Measurements from ENCODE around the gene OTOG.

The OTOG gene

DNA sequence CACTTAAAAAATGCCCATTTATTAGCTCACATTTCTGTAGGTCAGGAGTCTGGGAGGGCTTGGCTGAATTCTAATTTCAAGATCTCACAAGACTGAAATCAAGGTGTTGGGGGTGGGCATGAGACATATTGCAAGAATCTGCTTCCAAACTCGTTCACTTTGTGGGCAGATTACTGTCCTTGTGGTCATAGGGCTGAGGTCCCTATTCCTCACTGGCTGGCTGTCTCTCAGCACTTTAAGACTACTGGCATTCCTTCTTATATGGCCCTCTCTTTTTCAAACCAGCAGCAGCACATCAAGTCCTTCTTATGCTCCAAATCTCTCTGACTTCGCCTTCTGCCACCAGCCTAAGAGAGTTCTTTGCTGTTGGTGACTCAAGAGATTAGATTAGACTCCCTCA is 144.5 kb downstream of the OTOG start:
- Histone ChIP-seq H3K4me1 (ENCODE audit: insufficient read depth, low read length) (no peaks in the 10 kb centered on the region), H3K9me3 (ENCODE audit: insufficient read depth, low read length, severe bottlenecking) (no peaks in the 10 kb centered on the region), H3K9ac (ENCODE audit: low read depth, low read length) (no peak overlapping the region), H3K27ac (ENCODE audit: low read length) (no peak overlapping the region), H3K79me2 (ENCODE audit: insufficient read depth, low read length) (no peaks in the 10 kb centered on the region), H3K27me3 (ENCODE audit: insufficient read depth, low read length, poor library complexity) (peaks cover 31% of the 10 kb centered on the region), H3K4me2 (ENCODE audit: insufficient read depth, low read length) (no peak overlapping the region), H4K20me1 (ENCODE audit: insufficient read depth, low read length) (peaks cover 3% of the 10 kb centered on the region; the same call in 1 of the 2 replicates), H3K4me3 (ENCODE audit: low read depth in 1 of 2, low read length in 2 of 2) (no peak overlapping the region), H3K36me3 (ENCODE audit: insufficient read depth, low read length) (no peaks in the 10 kb centered on the region), H2AFZ (ENCODE audit: low read depth, low read length) (no peak overlapping the region)
- ATAC-seq (ENCODE audit: insufficient read depth, low read depth) (no peak), DNase-seq (no peak)
- TF ChIP-seq, protein P1, sequence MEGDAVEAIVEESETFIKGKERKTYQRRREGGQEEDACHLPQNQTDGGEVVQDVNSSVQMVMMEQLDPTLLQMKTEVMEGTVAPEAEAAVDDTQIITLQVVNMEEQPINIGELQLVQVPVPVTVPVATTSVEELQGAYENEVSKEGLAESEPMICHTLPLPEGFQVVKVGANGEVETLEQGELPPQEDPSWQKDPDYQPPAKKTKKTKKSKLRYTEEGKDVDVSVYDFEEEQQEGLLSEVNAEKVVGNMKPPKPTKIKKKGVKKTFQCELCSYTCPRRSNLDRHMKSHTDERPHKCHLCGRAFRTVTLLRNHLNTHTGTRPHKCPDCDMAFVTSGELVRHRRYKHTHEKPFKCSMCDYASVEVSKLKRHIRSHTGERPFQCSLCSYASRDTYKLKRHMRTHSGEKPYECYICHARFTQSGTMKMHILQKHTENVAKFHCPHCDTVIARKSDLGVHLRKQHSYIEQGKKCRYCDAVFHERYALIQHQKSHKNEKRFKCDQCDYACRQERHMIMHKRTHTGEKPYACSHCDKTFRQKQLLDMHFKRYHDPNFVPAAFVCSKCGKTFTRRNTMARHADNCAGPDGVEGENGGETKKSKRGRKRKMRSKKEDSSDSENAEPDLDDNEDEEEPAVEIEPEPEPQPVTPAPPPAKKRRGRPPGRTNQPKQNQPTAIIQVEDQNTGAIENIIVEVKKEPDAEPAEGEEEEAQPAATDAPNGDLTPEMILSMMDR (IDR thresholded peaks at IDR 0.05; ENCODE audit: borderline replicate concordance, extremely low read depth, low read length, poor library complexity, severe bottlenecking), result no peak
- no peak for TF ChIP-seq EZH2 (IDR thresholded peaks at IDR 0.05; ENCODE audit: borderline replicate concordance, low read depth, low read length, severe bottlenecking)

DNA sequence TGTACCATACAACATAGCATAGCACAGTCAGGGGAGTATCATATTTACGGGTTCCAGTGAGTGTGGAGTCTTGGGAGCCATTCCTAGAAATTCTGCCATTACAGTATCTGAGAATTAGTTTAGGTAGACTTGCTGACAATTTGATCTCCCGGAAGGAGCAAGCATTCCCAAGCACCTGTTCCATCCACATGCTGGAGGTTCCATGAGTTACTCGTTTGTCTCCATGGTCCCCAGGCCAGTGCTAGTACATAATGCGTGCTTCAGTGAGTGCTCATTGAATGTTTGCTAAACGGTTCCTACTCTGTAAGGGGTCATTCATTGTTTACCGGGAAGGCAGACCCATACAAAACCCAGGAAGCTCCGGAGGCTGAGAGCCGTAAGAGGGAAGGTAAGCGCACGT is 144.9 kb downstream of the OTOG start:
- Histone ChIP-seq H3K9ac (ENCODE audit: low read depth, low read length) (no peak overlapping the region), H2AFZ (ENCODE audit: low read depth, low read length) (no peak overlapping the region), H3K4me3 (ENCODE audit: low read depth in 1 of 2, low read length in 2 of 2) (no peak overlapping the region), H3K36me3 (ENCODE audit: insufficient read depth, low read length) (no peaks in the 10 kb centered on the region), H3K4me2 (ENCODE audit: insufficient read depth, low read length) (no peak overlapping the region), H3K9me3 (ENCODE audit: insufficient read depth, low read length, severe bottlenecking) (no peaks in the 10 kb centered on the region), H3K4me1 (ENCODE audit: insufficient read depth, low read length) (no peaks in the 10 kb centered on the region), H3K27me3 (ENCODE audit: insufficient read depth, low read length, poor library complexity) (peaks cover 30% of the 10 kb centered on the region), H3K27ac (ENCODE audit: low read length) (no peak overlapping the region), H3K79me2 (ENCODE audit: insufficient read depth, low read length) (no peaks in the 10 kb centered on the region), H4K20me1 (ENCODE audit: insufficient read depth, low read length) (peaks cover 3% of the 10 kb centered on the region; the same call in 1 of the 2 replicates)
- TF ChIP-seq, protein P1 (IDR thresholded peaks at IDR 0.05; ENCODE audit: borderline replicate concordance, extremely low read depth, low read length, poor library complexity, severe bottlenecking), result no peak
- TF ChIP-seq EZH2 (IDR thresholded peaks at IDR 0.05; ENCODE audit: borderline replicate concordance, low read depth, low read length, severe bottlenecking), result no peak
- no peak for ATAC-seq (ENCODE audit: insufficient read depth, low read depth)
- DNase-seq, result no peak

DNA sequence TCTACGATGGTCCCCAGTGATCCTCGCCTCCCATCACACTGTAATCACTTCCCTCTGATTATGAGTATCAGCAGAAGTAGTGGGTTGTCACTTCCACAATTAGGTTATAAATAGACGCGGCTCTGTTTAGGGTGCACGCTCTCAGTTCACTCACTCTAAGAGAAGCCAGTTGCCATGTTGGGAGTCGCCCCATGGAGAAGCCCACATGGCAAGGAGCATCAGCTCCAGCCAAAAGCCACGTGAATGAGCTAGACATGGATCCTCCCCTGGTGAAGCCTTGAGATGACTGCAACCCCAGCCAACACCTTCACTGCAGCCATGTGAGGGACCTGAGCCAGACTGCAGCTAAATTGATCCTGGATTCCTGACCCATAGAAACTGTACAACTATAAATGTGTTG is 145.9 kb downstream of the OTOG start:
- Histone ChIP-seq H3K4me1 (ENCODE audit: insufficient read depth, low read length) (no peaks in the 10 kb centered on the region), H3K27ac (ENCODE audit: low read length) (no peak overlapping the region), H4K20me1 (ENCODE audit: insufficient read depth, low read length) (peaks cover 3% of the 10 kb centered on the region; the same call in 1 of the 2 replicates), H3K4me2 (ENCODE audit: insufficient read depth, low read length) (no peak overlapping the region), H2AFZ (ENCODE audit: low read depth, low read length) (no peak overlapping the region), H3K9me3 (ENCODE audit: insufficient read depth, low read length, severe bottlenecking) (no peaks in the 10 kb centered on the region), H3K27me3 (ENCODE audit: insufficient read depth, low read length, poor library complexity) (peaks cover 30% of the 10 kb centered on the region), H3K9ac (ENCODE audit: low read depth, low read length) (no peak overlapping the region), H3K79me2 (ENCODE audit: insufficient read depth, low read length) (no peaks in the 10 kb centered on the region), H3K36me3 (ENCODE audit: insufficient read depth, low read length) (no peaks in the 10 kb centered on the region), H3K4me3 (ENCODE audit: low read depth in 1 of 2, low read length in 2 of 2) (no peak overlapping the region)
- no peak for ATAC-seq (ENCODE audit: insufficient read depth, low read depth)
- no peak for TF ChIP-seq EZH2 (IDR thresholded peaks at IDR 0.05; ENCODE audit: borderline replicate concordance, low read depth, low read length, severe bottlenecking)
- TF ChIP-seq, protein P1 (IDR thresholded peaks at IDR 0.05; ENCODE audit: borderline replicate concordance, extremely low read depth, low read length, poor library complexity, severe bottlenecking), result no peak
- DNase-seq, result no peak

DNA sequence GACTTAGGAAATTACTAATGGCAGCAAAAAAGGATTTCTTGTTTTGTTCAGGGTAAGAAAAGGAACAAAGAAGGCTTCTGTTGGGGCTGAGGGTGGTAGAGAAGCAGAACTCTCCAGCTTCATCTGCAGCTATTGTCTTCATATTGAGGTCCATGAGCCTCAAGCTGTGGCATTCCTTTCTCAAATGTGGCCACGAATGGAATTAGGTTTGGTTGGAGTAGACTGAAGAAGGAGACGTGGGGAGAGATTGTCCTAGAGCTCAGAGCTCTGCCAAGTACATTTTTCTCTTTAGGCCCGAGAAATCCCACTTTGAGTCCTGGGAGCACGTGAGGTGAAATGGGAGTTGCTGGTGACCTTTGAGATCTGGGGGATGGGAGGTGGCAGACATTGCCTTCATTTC is 146.5 kb downstream of the OTOG start:
- no peaks in the 10 kb centered on the region for H3K36me3 ChIP-seq (ENCODE audit: insufficient read depth, low read length)
- no peak overlapping the region for H3K9ac ChIP-seq (ENCODE audit: low read depth, low read length)
- no peak for TF ChIP-seq EZH2 (IDR thresholded peaks at IDR 0.05; ENCODE audit: borderline replicate concordance, low read depth, low read length, severe bottlenecking)
- peaks cover 30% of the 10 kb centered on the region for H3K27me3 ChIP-seq (ENCODE audit: insufficient read depth, low read length, poor library complexity)
- no peak overlapping the region for H2AFZ ChIP-seq (ENCODE audit: low read depth, low read length)
- H3K27ac ChIP-seq (ENCODE audit: low read length), result no peak overlapping the region
- no peak for ATAC-seq (ENCODE audit: insufficient read depth, low read depth)
- H3K4me2 ChIP-seq (ENCODE audit: insufficient read depth, low read length), result no peak overlapping the region
- H4K20me1 ChIP-seq (ENCODE audit: insufficient read depth, low read length), result peaks cover 3% of the 10 kb centered on the region; the same call in 1 of the 2 replicates
- no peaks in the 10 kb centered on the region for H3K79me2 ChIP-seq (ENCODE audit: insufficient read depth, low read length)
- DNase-seq, result no peak
- H3K9me3 ChIP-seq (ENCODE audit: insufficient read depth, low read length, severe bottlenecking), result no peaks in the 10 kb centered on the region
- no peak overlapping the region for H3K4me3 ChIP-seq (ENCODE audit: low read depth in 1 of 2, low read length in 2 of 2)
- no peaks in the 10 kb centered on the region for H3K4me1 ChIP-seq (ENCODE audit: insufficient read depth, low read length)
